Mucosa of descending colon (tissue), 3 donors: Measurements from ENCODE around the gene NKIRAS1. TPM values are rescaled to one million over a fixed set of nuclear protein-coding genes. Genes with fewer than 3 reads are reported as not detected.

Experiments used
- ATAC-seq: fragments of 200-7000 bp; cut with Tn5 transposase; one replicate; pipeline ENCODE4 v1.9.1; 2020; ENCODE audit warnings: mild to moderate bottlenecking, moderate library complexity
- DNase-seq, 3 donors: peaks; one replicate each; pipeline ENCODE4 v3.0.0-alpha.2; 2020
- H3K36me3 ChIP-seq: fragments of 200-600 bp; one replicate; pipeline ENCODE4 v1.8.0; 2021; ENCODE audit warnings: low read depth, mild to moderate bottlenecking
- H3K4me1 ChIP-seq: fragments of 200-600 bp; one replicate; pipeline ENCODE4 v1.8.0; 2021; ENCODE audit warnings: low read depth, mild to moderate bottlenecking
- H3K4me3 ChIP-seq: fragments of 200-600 bp; one replicate; pipeline ENCODE4 v1.8.0; 2021; ENCODE audit warnings: mild to moderate bottlenecking
- H3K9me3 ChIP-seq: fragments of 200-600 bp; one replicate; pipeline ENCODE4 v1.8.0; 2021; ENCODE audit warnings: mild to moderate bottlenecking
- intact Hi-C, 2 donors: fragments of 100-400 bp; cut with DNase I in 1 of 2; cut with micrococcal nuclease in 1 of 2; formaldehyde crosslinking; loops; one replicate each; pipeline versions ENCODE4 v1.11.0 to v1.11.1; 2022; cut with DNase I, micrococcal nuclease
- total RNA-seq, 3 donors: library from RNA; stranded (reverse); fragmentation: NEBNext Ultra II Directional in 2 of 3; extraction: Animal tissue kit (Norgen Biotek cat#: 25700) in 2 of 3; gene quantifications; one replicate each; pipeline versions ENCODE4 v1.2.1 to v1.2.4, GENCODE V29; 2021 to 2023
- TF ChIP-seq, protein P1 (sequence below): fragments of 200-600 bp; IDR thresholded peaks from one replicate; pipeline ENCODE4 v1.8.0; 2022; ENCODE audit warnings: antibody characterized with exemption, mild to moderate bottlenecking
- donor health status: DM: no; HTN: no; CAD: no; lungs with moderate emphysema.
- donor health status: DM: no; HTN: no; CAD: no.
- donor health status: DM: no; HTN: yes; CAD: no.

The NKIRAS1 gene
- total RNA-seq, 3 donors from 2014 or later = 3.5 to 15.0 (median 5.3) TPM

DNA sequence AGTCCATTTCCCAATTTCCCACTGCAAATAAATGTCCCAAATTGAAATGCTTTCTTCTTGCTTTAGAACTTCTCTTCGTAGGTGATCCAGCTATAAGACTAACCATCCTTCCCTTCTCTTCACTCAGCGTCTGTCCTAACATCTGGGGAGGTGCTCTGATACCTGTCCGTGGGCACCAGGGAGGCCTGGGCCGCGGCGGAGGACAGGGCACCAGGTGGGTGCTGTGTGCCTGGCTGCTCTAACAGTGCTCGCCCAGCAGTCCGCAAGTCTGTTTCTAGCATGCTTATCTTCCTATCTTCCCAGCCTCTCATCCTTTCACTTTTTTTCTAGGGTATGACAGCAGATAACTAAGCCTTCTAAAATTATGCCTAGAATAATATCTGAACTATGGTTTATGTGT is 37.3 kb downstream of the NKIRAS1 start:
- Histone ChIP-seq H3K4me3 (no peak overlapping the region), H3K4me1 (peaks cover 6% of the 10 kb centered on the region), H3K9me3 (no peaks in the 10 kb centered on the region), H3K36me3 (no peaks in the 10 kb centered on the region)
- intact Hi-C loops = loop anchor here in 1 of 2 donors (10.0 kb wide), 1 partner anchor 445 kb away; no protein-coding TSS in a partner anchor
- DNase-seq (no peak), ATAC-seq (no peak)
- TF ChIP-seq, protein P1, sequence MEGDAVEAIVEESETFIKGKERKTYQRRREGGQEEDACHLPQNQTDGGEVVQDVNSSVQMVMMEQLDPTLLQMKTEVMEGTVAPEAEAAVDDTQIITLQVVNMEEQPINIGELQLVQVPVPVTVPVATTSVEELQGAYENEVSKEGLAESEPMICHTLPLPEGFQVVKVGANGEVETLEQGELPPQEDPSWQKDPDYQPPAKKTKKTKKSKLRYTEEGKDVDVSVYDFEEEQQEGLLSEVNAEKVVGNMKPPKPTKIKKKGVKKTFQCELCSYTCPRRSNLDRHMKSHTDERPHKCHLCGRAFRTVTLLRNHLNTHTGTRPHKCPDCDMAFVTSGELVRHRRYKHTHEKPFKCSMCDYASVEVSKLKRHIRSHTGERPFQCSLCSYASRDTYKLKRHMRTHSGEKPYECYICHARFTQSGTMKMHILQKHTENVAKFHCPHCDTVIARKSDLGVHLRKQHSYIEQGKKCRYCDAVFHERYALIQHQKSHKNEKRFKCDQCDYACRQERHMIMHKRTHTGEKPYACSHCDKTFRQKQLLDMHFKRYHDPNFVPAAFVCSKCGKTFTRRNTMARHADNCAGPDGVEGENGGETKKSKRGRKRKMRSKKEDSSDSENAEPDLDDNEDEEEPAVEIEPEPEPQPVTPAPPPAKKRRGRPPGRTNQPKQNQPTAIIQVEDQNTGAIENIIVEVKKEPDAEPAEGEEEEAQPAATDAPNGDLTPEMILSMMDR = no peak

DNA sequence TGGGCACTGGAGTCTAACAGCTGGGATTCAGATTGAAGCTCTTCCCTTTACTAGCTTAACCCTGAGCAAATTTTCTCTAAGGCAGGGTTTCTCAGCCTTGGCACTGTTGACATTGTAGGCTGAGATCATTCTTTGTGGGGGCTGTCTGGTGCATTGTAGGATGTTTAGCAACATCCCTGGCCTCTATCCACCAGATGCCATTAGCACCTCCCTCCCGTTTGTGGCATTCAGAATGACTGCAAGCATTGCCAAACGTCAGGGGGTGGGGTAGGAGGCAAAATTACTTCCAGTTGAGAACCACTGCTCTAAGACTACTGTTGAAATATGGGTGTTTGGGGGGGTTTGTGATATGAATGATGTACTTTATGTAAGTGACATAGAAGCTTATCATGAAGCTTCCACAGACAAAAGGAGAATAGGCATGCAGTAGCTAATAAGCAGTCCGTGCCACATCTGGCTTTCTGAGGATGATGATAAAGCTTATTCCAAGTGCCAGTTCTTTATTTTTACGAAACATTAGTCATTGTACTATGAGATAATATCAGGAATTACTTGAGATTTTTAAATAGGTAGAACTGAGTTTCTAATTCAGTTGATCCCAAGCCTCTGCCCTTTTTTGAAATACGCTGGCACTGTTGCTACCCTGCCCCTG is 39.3 kb downstream of the NKIRAS1 start:
- Histone ChIP-seq H3K4me3 (no peak overlapping the region), H3K36me3 (no peaks in the 10 kb centered on the region), H3K9me3 (no peaks in the 10 kb centered on the region), H3K4me1 (peaks cover 8% of the 10 kb centered on the region)
- intact Hi-C loops = loop anchor here in 1 of 2 donors (10.0 kb wide), 1 partner anchor 443 kb away; no protein-coding TSS in a partner anchor
- ATAC-seq (peak; percentile 15), DNase-seq (no peak)
- TF ChIP-seq, protein P1 = no peak

DNA sequence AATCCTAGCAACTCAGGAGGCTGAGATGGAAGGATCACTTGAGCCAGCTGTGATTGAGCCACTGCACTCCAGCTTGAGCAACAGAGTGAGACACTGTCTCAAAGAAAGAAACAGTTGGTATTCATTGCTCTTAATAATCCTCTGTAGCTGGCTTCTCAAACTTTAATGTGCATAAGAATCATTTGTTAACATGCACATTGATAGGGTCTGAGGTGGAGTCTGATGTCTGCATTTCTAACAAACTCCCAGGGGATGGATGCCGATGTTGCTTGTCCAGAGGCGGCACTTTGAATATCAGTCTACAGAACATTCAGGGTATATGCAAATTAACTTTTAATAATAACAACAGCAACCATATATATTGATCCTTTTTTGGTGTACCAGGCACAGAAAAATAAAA is 39.9 kb downstream of the NKIRAS1 start:
- ATAC-seq (no peak), DNase-seq (no peak)
- Histone ChIP-seq H3K4me1 (peaks cover 8% of the 10 kb centered on the region), H3K4me3 (no peak overlapping the region), H3K9me3 (no peaks in the 10 kb centered on the region), H3K36me3 (no peaks in the 10 kb centered on the region)
- intact Hi-C loops = loop anchor here in 1 of 2 donors (10.0 kb wide), 1 partner anchor 442 kb away; no protein-coding TSS in a partner anchor
- TF ChIP-seq, protein P1 = no peak

DNA sequence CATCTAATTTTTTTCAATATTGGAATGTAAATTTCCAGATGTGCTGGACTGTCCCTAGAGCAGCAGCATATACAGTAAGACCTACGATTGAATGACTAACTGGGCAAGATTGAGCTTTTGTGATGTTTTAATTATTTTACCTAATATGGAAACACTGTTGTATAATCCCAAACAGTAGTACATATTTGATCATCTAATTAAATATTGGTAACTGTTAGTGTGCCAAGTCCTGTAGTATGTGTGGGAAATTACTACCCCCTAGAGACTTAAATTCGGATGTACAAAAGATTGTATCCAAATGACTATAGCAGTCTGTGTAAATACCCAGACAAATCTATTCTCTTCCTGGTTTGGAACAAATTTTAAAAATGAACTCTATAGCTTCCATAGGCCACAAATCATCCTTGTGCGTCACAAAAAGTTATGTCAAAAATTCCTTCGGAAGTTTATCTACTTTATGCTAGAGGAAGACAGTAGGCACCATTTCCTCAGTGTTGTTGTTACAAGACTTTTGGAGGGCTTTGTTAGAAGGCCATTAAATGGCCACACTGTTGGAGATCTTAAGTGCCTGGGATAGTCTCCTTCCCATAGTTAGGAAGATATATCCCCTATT is 41.6 kb downstream of the NKIRAS1 start:
- Histone ChIP-seq H3K9me3 (no peaks in the 10 kb centered on the region), H3K4me3 (no peak overlapping the region), H3K36me3 (no peaks in the 10 kb centered on the region), H3K4me1 (peaks cover 5% of the 10 kb centered on the region)
- ATAC-seq (no peak), DNase-seq (no peak)
- TF ChIP-seq, protein P1 = no peak
- intact Hi-C loops = loop anchor here in 1 of 2 donors (10.0 kb wide), 1 partner anchor 440 kb away; no protein-coding TSS in a partner anchor

DNA sequence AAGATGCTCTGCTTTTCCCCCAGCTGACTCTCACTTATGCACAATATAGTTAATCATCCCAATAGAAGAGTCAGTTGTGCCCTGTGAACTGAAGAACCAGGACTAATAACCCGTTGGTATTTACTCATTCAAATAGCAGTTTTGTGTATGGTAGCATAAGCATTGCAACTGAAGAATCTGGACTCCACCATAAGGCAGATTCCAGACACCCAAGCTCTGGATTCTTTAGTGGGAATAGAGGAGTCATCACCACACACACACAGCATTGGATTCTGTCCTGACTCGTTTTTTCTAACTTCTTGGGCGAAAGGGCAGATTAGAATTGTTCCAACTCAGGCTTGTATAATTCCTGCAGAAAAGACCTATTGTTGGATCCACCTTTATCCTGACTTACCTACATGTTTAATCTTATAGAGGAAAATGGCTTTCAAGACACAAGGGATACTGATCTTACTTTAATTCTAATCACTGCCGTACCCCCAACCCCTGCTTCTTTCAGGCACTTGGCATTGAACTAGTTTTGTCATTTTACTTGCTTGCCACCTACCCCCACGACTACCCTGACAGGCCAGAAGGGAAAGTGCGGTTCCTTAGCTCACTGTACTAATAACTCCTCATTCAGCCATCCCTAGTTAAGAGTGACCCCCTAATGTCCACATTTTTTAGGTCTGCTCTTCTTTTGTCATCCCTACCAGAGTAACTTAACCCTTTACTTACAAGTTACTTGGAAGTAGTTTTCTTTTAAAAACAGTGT is 42.3 kb downstream of the NKIRAS1 start:
- ATAC-seq = no peak
- no peaks in the 10 kb centered on the region for H3K9me3 ChIP-seq
- peaks cover 5% of the 10 kb centered on the region for H3K4me1 ChIP-seq
- no peaks in the 10 kb centered on the region for H3K36me3 ChIP-seq
- no peak for DNase-seq
- no peak overlapping the region for H3K4me3 ChIP-seq
- intact Hi-C loops = loop anchor here in 1 of 2 donors (10.0 kb wide), 1 partner anchor 440 kb away; no protein-coding TSS in a partner anchor
- TF ChIP-seq, protein P1 = no peak
